ENCODE data around the gene NCKAP5. TPM values are rescaled to one million over a fixed set of nuclear protein-coding genes. Genes with fewer than 3 reads are reported as not detected.

NCKAP5 gene
- total RNA-seq, 1 donor from 2014 or later: 7.7 TPM

- Mint-ChIP-seq H3K9me3 (no peaks in the 10 kb centered on the region), H3K4me1 (ENCODE audit: unreplicated experiment) (no peaks in the 10 kb centered on the region), H3K27ac (no peak overlapping the region), H3K4me3 (no peak overlapping the region), H3K36me3 (no peaks in the 10 kb centered on the region), H3K27me3 (no peaks in the 10 kb centered on the region)
- no peak for TF ChIP-seq CTCF (conservative IDR thresholded peaks at IDR 0.05)
- DNase-seq (ENCODE audit: extremely low spot score, unreplicated experiment): no peak
Observed at GRCh38 chr2:133124446-133124845, 443.8 kb downstream of the NCKAP5 start.

DNA sequence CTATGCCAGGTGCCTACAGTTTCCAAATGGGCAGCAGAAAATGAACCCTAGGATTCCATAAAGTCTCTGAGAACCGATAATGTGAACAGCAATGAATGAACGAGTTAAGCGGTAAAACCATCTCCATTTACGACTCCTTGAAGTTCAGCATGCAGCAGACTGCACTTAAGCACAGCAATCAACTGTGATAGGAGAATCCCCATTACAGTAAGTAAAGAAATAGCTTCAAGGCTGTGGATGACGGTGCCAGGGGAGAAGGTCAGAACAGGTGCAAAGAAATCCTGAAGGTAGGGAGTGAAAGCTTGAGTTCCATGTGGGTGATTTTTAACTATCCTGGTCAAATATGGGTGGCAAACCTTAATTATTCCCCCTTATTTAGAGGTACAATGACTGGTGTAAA, 444.4 kb downstream of the NCKAP5 start:
- no peaks in the 10 kb centered on the region for H3K4me1 Mint-ChIP-seq (ENCODE audit: unreplicated experiment)
- H3K27ac Mint-ChIP-seq: no peak overlapping the region

GRCh38 chr2:133123393-133123792, 444.9 kb downstream of the NCKAP5 start:
- Mint-ChIP-seq H3K4me1 (ENCODE audit: unreplicated experiment) (no peaks in the 10 kb centered on the region), H3K9me3 (no peaks in the 10 kb centered on the region), H3K4me3 (no peak overlapping the region), H3K27ac (no peak overlapping the region), H3K36me3 (no peaks in the 10 kb centered on the region), H3K27me3 (no peaks in the 10 kb centered on the region)
- DNase-seq (ENCODE audit: extremely low spot score, unreplicated experiment): no peak
- TF ChIP-seq CTCF (conservative IDR thresholded peaks at IDR 0.05): no peak

More for the DNA sequence above, 444.4 kb downstream of the NCKAP5 start:
- H3K36me3 Mint-ChIP-seq: no peaks in the 10 kb centered on the region
- no peaks in the 10 kb centered on the region for H3K27me3 Mint-ChIP-seq
- H3K4me3 Mint-ChIP-seq: no peak overlapping the region
- no peak for DNase-seq (ENCODE audit: extremely low spot score, unreplicated experiment)
- no peaks in the 10 kb centered on the region for H3K9me3 Mint-ChIP-seq
- TF ChIP-seq CTCF (conservative IDR thresholded peaks at IDR 0.05): no peak

DNA sequence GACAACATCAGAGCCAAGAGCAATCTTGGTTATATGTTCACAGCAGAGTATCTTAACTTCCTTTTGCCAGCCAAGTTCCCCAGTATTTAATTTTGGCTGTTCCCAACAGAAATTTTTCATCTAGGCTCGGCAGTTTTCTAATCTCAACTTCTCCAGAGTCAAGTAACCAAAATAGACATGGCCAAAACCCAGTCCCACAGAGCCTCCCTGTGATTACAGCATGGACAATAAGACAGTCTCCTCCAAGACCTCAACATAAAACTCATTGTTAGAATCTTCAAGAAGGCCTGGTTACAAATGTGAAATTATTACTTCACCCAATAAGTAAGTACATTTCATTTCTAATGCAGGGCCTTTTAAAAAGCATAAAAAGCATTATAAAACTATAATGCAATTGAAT, 445.7 kb downstream of the NCKAP5 start:
- Mint-ChIP-seq H3K4me1 (ENCODE audit: unreplicated experiment) (no peaks in the 10 kb centered on the region), H3K36me3 (no peaks in the 10 kb centered on the region), H3K27me3 (no peaks in the 10 kb centered on the region), H3K4me3 (no peak overlapping the region), H3K9me3 (no peaks in the 10 kb centered on the region), H3K27ac (no peak overlapping the region)
- no peak for DNase-seq (ENCODE audit: extremely low spot score, unreplicated experiment)
- TF ChIP-seq CTCF (conservative IDR thresholded peaks at IDR 0.05): no peak

- TF ChIP-seq CTCF (conservative IDR thresholded peaks at IDR 0.05): no peak
- no peaks in the 10 kb centered on the region for H3K9me3 Mint-ChIP-seq
- H3K4me1 Mint-ChIP-seq (ENCODE audit: unreplicated experiment): no peaks in the 10 kb centered on the region
- H3K4me3 Mint-ChIP-seq: no peak overlapping the region
- no peak overlapping the region for H3K27ac Mint-ChIP-seq
- H3K27me3 Mint-ChIP-seq: no peaks in the 10 kb centered on the region
- no peak for DNase-seq (ENCODE audit: extremely low spot score, unreplicated experiment)
- no peaks in the 10 kb centered on the region for H3K36me3 Mint-ChIP-seq
Observed at GRCh38 chr2:133120310-133120709, 448.0 kb downstream of the NCKAP5 start.

- Mint-ChIP-seq H3K4me1 (ENCODE audit: unreplicated experiment) (no peaks in the 10 kb centered on the region), H3K36me3 (no peaks in the 10 kb centered on the region), H3K27me3 (peaks cover 4% of the 10 kb centered on the region), H3K4me3 (no peak overlapping the region), H3K27ac (no peak overlapping the region), H3K9me3 (no peaks in the 10 kb centered on the region)
- no peak for TF ChIP-seq CTCF (conservative IDR thresholded peaks at IDR 0.05)
- no peak for DNase-seq (ENCODE audit: extremely low spot score, unreplicated experiment)
Observed at GRCh38 chr2:133110201-133110600, 458.1 kb downstream of the NCKAP5 start.
